Pancreas (tissue), 10 donors: ENCODE measurements around the gene CLEC2L. TPM values are rescaled to one million over a fixed set of nuclear protein-coding genes. Genes with fewer than 3 reads are reported as not detected.

Experiments used
- ATAC-seq, 4 donors: fragments of 200-7000 bp; cut with Tn5 transposase; one replicate each; pipeline versions ENCODE4 v1.8.0 to v1.9.1; 2020; ENCODE audit warnings: mild to moderate bottlenecking in 4 of 4, moderate library complexity in 4 of 4
- DNase-seq, 6 donors: peaks; one replicate each; pipeline ENCODE4 v3.0.0-alpha.2; 2020
- FAIRE-seq: peaks from 2 replicates; lab custom pipeline; 2012; peaks lifted over from hg19 to GRCh38; lab: Jason Lieb, UNC
- H3K27ac ChIP-seq, 4 donors: fragments of 200-600 bp; sonication (generic); 1 replicate in 3 of 4; 2 replicates in 1 of 4; pipeline versions ENCODE4 v1.5.0 to v1.8.0; 2020
- H3K27me3 ChIP-seq, 4 donors: fragments of 200-600 bp; one replicate each; pipeline ENCODE4 v1.8.0; 2021
- H3K36me3 ChIP-seq, 3 donors: fragments of 200-600 bp; sonication (generic) in 1 of 3; one replicate each; pipeline versions ENCODE4 v1.5.0 to v1.8.0; 2020 to 2021
- H3K4me1 ChIP-seq, 3 donors: fragments of 200-600 bp; one replicate each; pipeline ENCODE4 v1.8.0; 2021
- H3K4me3 ChIP-seq, 4 donors: fragments of 200-600 bp; sonication (generic) in 2 of 4; one replicate each; pipeline versions ENCODE4 v1.5.0 to v1.8.0; 2020 to 2021
- H3K9me3 ChIP-seq, 4 donors: fragments of 200-600 bp; one replicate each; pipeline ENCODE4 v1.8.0; 2021
- WGBS, 2 donors: extraction: QIAGEN DNeasy Blood & Tissue Kit; methylation state at CpG; one replicate each; pipeline ENCODE4 v1.1.7; 2013; 5-methylcytosine and 5-hydroxymethylcytosine counted together
- intact Hi-C, 3 donors: fragments of 100-400 bp; cut with DNase I; formaldehyde crosslinking; loops; one replicate each; pipeline versions ENCODE4 v1.11.1 to v1.14.2; 2022
- polyA plus RNA-seq, 2 donors: library from polyadenylated mRNA; stranded (reverse); fragments of 200-250 nt; gene quantifications; one replicate each; pipeline ENCODE4 v1.2.3, GENCODE V29; 2013
- total RNA-seq, 6 donors: library from RNA; stranded (reverse); fragmentation: NEBNext Ultra II Directional in 4 of 6; extraction: Animal tissue kit (Norgen Biotek cat#: 25700) in 4 of 6; gene quantifications; one replicate each; pipeline versions ENCODE4 v1.2.1 to v1.2.4, GENCODE V29; 2021 to 2023
- TF ChIP-seq, protein P1 (sequence below), 4 donors: fragments of 200-600 bp; sonication (generic) in 3 of 4; IDR thresholded peaks; one replicate each; pipeline versions ENCODE4 v1.5.0 to v1.8.0; 2021; ENCODE audit warnings: antibody characterized with exemption in 4 of 4
- donor health status: healthy with polysubstance abuse.
- donor health status: DM: no; HTN: no; CAD: no; lungs with moderate emphysema.
- donor health status: DM: no; HTN: no; CAD: no.
- donor health status: control.
- donor health status: control.
- donor health status: Bipolar disorder and iron deficiency.
- donor health status: DM: yes; HTN: yes; CAD: no.
- donor health status: DM: no; HTN: no; CAD: no.
- donor health status: DM: no; HTN: no; CAD: no.
- donor health status: DM: yes; HTN: yes; CAD: no.

CLEC2L gene
- total and polyA plus RNA-seq, 8 donors, result not detected

DNA sequence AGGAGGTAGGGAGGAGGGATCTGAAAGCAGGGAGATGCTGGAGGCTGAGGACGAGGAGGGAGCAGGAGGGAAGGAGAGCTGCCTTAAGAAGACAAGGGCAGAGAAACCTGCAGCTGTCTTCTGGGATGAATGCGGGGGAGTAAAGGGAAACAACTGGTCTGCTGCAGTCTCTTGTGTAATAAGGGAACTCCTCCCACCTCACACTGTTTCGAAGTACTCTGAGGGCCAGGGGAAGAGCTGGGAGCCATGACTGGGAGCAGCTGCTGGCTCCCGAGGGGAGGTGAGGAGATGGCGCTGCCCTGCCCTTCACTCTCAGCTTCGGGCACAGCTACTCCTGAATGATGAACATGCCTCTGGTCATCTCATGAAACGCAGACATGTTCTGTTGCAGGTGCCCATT is 65.1 kb downstream of the CLEC2L start:
- H3K27ac ChIP-seq, result no peak overlapping the region
- ATAC-seq, result peak in 3 of 4 donors; percentile 38 to 65 (median 54)
- H3K9me3 ChIP-seq, result no peaks in the 10 kb centered on the region
- H3K4me1 ChIP-seq, result no peaks in the 10 kb centered on the region
- H3K27me3 ChIP-seq, result no peaks in the 10 kb centered on the region
- no peak for FAIRE-seq
- intact Hi-C loops, result no loop called here
- TF ChIP-seq, protein P1, sequence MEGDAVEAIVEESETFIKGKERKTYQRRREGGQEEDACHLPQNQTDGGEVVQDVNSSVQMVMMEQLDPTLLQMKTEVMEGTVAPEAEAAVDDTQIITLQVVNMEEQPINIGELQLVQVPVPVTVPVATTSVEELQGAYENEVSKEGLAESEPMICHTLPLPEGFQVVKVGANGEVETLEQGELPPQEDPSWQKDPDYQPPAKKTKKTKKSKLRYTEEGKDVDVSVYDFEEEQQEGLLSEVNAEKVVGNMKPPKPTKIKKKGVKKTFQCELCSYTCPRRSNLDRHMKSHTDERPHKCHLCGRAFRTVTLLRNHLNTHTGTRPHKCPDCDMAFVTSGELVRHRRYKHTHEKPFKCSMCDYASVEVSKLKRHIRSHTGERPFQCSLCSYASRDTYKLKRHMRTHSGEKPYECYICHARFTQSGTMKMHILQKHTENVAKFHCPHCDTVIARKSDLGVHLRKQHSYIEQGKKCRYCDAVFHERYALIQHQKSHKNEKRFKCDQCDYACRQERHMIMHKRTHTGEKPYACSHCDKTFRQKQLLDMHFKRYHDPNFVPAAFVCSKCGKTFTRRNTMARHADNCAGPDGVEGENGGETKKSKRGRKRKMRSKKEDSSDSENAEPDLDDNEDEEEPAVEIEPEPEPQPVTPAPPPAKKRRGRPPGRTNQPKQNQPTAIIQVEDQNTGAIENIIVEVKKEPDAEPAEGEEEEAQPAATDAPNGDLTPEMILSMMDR (IDR thresholded peaks at IDR 0.05), result no peak
- DNase-seq, result no peak
- peaks cover 0 to 35% (median 0%) of the 10 kb centered on the region in 3 donors for H3K36me3 ChIP-seq
- no peak overlapping the region for H3K4me3 ChIP-seq
- 77 to 82% methylated on average over 7 of the region's 7 CpGs for WGBS, 2 donors

DNA sequence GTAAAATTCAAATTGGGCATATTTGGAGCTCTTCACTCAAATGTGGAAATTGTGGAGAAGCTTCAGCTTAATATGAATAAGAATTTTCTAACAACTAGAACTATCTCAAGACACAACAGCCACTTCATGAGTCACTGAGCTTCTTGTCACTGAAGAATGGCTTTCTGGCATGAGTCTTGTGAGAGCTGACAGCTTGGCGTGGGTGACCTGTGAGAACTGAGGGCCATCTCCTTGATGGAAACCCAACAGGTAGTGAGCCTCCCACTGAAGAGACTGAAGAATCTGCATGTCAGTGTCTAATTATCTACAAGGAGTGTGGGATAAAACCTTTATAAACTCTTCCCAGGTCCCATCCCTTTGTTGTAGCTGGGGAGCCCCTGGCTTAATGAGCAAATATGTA is 66.0 kb downstream of the CLEC2L start:
- H3K4me1 ChIP-seq, result no peaks in the 10 kb centered on the region
- DNase-seq (no peak), FAIRE-seq (no peak), ATAC-seq (no peak)
- peaks cover 0 to 34% (median 0%) of the 10 kb centered on the region in 3 donors for H3K36me3 ChIP-seq
- WGBS, 2 donors, result 86 to 96% methylated on average over 1 of the region's 1 CpG
- no peak overlapping the region for H3K27ac ChIP-seq
- no peak overlapping the region for H3K4me3 ChIP-seq
- no peaks in the 10 kb centered on the region for H3K9me3 ChIP-seq
- TF ChIP-seq, protein P1 (IDR thresholded peaks at IDR 0.05), result no peak
- intact Hi-C loops, result no loop called here
- H3K27me3 ChIP-seq, result no peaks in the 10 kb centered on the region

DNA sequence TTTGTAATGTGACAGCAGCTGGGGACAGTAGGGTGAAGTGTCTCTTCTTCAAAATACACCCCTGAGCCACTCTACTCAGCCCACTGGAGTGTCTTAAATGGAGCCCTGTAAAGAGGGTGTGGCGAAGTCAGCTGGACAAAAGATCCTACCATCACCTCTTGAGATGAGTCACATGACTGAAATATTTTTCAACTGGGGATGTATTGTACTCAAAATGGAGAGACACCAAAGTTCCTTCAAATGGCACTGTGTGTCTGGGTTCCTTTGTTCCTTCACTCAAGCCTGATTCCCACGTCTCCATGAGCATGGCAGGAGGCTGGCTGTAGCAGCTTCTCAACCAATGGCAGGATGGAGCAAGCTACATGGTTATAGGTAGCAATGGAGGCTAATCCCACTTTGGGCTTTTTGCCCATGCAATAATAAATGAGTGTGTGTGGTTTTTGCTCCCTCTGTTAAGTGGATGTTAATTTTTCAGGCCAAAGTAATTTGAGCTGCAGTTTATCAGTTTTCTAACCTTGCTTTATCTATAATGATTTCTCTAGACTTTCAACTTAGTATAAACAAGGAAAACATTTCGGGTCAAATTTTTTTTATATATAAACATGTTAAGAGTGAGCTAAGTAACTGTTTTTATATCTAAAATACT is 68.2 kb downstream of the CLEC2L start:
- ATAC-seq (no peak), FAIRE-seq (no peak), DNase-seq (no peak)
- Histone ChIP-seq H3K9me3 (no peaks in the 10 kb centered on the region), H3K4me1 (no peaks in the 10 kb centered on the region), H3K27ac (no peak overlapping the region), H3K27me3 (no peaks in the 10 kb centered on the region), H3K36me3 (peaks cover 0 to 51% (median 10%) of the 10 kb centered on the region in 3 donors), H3K4me3 (no peak overlapping the region)
- TF ChIP-seq, protein P1 (IDR thresholded peaks at IDR 0.05), result no peak
- 82 to 85% methylated on average over 3 of the region's 3 CpGs for WGBS, 2 donors
- intact Hi-C loops, result no loop called here

DNA sequence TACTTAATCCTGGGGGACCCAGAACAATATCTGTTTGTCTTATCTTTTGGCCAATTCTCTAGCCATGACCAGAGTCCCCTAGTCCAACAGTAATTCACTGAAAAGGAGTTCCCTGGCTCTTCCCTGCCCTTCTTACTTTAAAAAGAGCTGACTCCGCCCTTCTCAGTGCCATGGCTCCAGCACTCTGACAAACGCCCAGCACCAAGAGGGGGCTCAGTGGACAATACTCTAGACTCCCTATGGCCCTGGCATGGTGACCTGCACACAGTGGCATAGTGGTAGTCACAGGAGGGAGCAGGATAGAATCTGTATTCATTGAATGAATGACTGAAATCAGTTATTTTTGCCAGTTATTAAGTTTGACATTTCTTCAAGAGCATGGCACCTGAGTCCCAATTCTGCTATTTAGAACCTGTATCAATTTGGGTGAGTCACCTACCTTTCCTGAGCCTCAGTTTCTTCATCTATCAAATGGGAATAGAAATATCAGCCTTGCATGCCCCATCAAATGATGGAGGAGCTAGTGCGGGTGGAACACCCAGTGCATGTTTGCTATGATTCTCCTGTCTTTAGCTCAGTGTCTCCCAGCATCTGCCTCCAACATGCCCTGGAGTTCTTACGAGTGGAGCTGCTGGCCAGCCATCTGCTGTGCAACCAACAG is 69.4 kb downstream of the CLEC2L start:
- 93 to 96% methylated on average over 4 of the region's 4 CpGs for WGBS, 2 donors
- FAIRE-seq, result no peak
- TF ChIP-seq, protein P1 (IDR thresholded peaks at IDR 0.05), result no peak
- Histone ChIP-seq H3K36me3 (peaks cover 0 to 64% (median 10%) of the 10 kb centered on the region in 3 donors), H3K4me1 (no peaks in the 10 kb centered on the region), H3K9me3 (no peaks in the 10 kb centered on the region), H3K27me3 (no peaks in the 10 kb centered on the region), H3K27ac (no peak overlapping the region), H3K4me3 (no peak overlapping the region)
- intact Hi-C loops, result no loop called here
- DNase-seq, result no peak
- ATAC-seq, result no peak

DNA sequence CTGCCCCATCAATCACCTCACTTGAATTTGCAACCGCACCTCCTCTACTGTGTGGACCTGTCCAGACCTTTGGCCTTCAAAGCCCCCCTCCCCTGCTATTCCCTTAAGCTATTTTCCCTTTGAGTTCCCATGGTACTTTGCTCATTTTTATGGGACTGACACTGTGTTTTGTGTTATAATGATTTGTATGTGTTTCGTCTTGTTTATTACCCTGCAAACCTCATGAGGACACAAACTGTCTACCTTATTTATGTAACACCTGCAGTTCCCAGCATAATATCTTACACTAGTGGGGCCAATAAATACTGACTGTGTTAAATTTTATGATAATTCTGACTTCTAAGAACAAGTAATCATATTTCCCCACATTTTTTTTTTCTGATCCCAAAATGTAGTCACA is 70.6 kb downstream of the CLEC2L start:
- no peak overlapping the region for H3K4me3 ChIP-seq
- H3K4me1 ChIP-seq, result peaks cover 6 to 8% (median 7%) of the 10 kb centered on the region in 3 donors
- TF ChIP-seq, protein P1 (IDR thresholded peaks at IDR 0.05), result no peak
- no peak for ATAC-seq
- intact Hi-C loops, result no loop called here
- H3K27ac ChIP-seq, result no peak overlapping the region
- 93 to 95% methylated on average over 2 of the region's 2 CpGs for WGBS, 2 donors
- no peaks in the 10 kb centered on the region for H3K27me3 ChIP-seq
- H3K9me3 ChIP-seq, result no peaks in the 10 kb centered on the region
- no peak for DNase-seq
- H3K36me3 ChIP-seq, result peaks cover 0 to 67% (median 10%) of the 10 kb centered on the region in 3 donors
- no peak for FAIRE-seq
